ENCODE measurements around the gene PCDHB11.
"Not testable (repeated sequence)": the region's sequence is repeated elsewhere in the genome, so short reads cannot be mapped to it uniquely, and the experiment has no call there.

DNA sequence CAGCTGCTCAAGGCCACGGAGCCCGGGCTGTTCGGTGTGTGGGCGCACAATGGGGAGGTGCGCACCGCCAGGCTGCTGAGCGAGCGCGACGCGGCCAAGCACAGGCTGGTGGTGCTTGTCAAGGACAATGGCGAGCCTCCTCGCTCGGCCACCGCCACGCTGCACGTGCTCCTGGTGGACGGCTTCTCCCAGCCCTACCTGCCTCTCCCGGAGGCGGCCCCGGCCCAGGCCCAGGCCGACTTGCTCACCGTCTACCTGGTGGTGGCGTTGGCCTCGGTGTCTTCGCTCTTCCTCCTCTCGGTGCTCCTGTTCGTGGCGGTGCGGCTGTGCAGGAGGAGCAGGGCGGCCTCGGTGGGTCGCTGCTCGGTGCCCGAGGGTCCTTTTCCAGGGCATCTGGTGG, 10.3 kb upstream of the PCDHB11 start:
- not testable (repeated sequence) for TF ChIP-seq EZH2 (IDR thresholded peaks at IDR 0.05; ENCODE audit: low read depth, unreplicated experiment); POLR2AphosphoS5 (IDR thresholded peaks at IDR 0.05; ENCODE audit: low read depth); ZNF114 (CRISPR knock-in tag; IDR thresholded peaks at IDR 0.05)
- TF ChIP-seq, protein P1, sequence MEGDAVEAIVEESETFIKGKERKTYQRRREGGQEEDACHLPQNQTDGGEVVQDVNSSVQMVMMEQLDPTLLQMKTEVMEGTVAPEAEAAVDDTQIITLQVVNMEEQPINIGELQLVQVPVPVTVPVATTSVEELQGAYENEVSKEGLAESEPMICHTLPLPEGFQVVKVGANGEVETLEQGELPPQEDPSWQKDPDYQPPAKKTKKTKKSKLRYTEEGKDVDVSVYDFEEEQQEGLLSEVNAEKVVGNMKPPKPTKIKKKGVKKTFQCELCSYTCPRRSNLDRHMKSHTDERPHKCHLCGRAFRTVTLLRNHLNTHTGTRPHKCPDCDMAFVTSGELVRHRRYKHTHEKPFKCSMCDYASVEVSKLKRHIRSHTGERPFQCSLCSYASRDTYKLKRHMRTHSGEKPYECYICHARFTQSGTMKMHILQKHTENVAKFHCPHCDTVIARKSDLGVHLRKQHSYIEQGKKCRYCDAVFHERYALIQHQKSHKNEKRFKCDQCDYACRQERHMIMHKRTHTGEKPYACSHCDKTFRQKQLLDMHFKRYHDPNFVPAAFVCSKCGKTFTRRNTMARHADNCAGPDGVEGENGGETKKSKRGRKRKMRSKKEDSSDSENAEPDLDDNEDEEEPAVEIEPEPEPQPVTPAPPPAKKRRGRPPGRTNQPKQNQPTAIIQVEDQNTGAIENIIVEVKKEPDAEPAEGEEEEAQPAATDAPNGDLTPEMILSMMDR (conservative IDR thresholded peaks at IDR 0.05; ENCODE audit: low read depth in 2 of 2) = not testable (repeated sequence)
